ENCODE results near the gene CLIC5. TPM values are rescaled to one million over a fixed set of nuclear protein-coding genes. Genes with fewer than 3 reads are reported as not detected.

CLIC5 gene
- total and polyA plus RNA-seq, 12 donors: 28.1 to 372 (median 301) TPM

DNA sequence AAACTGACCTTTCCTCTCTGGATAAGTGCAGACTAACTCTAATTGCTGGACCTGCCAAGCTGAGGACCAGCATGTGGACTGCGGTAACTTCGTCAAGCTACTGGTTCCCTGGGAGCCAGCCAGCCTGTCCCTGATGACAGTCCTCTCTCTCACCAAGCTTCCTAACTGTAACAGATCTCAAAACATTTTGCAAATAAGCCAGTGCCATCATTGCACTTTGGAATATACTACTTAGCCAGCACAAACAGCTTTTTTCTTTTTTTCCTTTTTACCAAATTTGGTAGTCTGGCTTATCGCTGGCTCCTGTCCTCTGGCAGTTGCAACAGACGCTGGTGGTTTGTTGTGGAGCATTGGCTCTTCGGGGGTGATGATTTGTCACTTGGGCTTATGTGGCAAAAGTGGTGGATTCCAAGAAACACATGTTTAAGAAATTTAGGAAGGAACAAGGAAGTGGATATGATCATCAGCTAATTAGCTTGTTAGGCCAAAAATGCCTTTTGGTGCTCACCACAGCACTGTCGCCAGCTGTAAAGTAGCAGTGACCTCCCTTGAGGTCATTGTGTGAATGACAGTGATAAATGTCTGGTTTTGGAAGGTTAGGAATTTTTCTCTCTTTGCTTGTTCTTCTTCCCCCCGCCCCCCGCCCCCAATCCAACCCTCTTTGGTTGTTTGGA lies 171.7 kb downstream of the CLIC5 start:
- WGBS, 2 donors: 60 to 79% methylated on average over 8 of the region's 8 CpGs
- DNase-seq: no peak

DNA sequence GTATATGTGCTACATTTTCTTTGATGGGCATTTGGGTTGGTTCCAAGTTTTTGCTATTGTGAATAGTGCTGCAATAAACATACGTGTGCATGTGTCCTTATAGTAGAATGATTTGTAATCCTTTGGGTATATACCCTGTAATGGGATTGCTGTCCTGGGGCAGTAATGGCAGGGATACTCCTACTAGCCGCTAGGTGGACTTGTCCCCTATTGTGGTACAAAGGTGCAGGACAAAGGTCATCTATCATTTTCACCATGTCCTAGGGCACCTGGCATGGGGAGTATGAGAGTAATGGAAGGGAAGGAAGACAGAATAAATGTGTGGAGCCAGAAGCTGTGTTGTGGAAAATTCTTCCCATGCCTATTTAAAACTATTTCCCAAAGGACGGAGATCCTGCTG lies 174.6 kb downstream of the CLIC5 start:
- DNase-seq (no peak), ATAC-seq (no peak)
- no peaks in the 10 kb centered on the region for H3K36me3 ChIP-seq
- H3K27ac ChIP-seq: no peak overlapping the region
- WGBS, 2 donors: 87 to 91% methylated on average over 3 of the region's 3 CpGs
- peaks cover 0 to 6% (median 0%) of the 10 kb centered on the region in 9 donors for H3K4me1 ChIP-seq
- H3K9me3 ChIP-seq: no peaks in the 10 kb centered on the region
- intact Hi-C loops (cut with DNase I): no loop called here
- TF ChIP-seq, protein P1, sequence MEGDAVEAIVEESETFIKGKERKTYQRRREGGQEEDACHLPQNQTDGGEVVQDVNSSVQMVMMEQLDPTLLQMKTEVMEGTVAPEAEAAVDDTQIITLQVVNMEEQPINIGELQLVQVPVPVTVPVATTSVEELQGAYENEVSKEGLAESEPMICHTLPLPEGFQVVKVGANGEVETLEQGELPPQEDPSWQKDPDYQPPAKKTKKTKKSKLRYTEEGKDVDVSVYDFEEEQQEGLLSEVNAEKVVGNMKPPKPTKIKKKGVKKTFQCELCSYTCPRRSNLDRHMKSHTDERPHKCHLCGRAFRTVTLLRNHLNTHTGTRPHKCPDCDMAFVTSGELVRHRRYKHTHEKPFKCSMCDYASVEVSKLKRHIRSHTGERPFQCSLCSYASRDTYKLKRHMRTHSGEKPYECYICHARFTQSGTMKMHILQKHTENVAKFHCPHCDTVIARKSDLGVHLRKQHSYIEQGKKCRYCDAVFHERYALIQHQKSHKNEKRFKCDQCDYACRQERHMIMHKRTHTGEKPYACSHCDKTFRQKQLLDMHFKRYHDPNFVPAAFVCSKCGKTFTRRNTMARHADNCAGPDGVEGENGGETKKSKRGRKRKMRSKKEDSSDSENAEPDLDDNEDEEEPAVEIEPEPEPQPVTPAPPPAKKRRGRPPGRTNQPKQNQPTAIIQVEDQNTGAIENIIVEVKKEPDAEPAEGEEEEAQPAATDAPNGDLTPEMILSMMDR (IDR thresholded peaks at IDR 0.05): no peak
- H3K4me3 ChIP-seq: no peak overlapping the region
- no peaks in the 10 kb centered on the region for H3K27me3 ChIP-seq

More for the DNA sequence above, 171.7 kb downstream of the CLIC5 start:
- no peaks in the 10 kb centered on the region for H3K27me3 ChIP-seq
- H3K4me3 ChIP-seq: no peak overlapping the region
- H3K27ac ChIP-seq: no peak overlapping the region
- intact Hi-C loops (cut with DNase I): no loop called here
- ATAC-seq: no peak
- no peaks in the 10 kb centered on the region for H3K36me3 ChIP-seq
- TF ChIP-seq, protein P1 (IDR thresholded peaks at IDR 0.05): no peak
- H3K4me1 ChIP-seq: peaks cover 0 to 6% (median 0%) of the 10 kb centered on the region in 9 donors
- H3K9me3 ChIP-seq: no peaks in the 10 kb centered on the region

DNA sequence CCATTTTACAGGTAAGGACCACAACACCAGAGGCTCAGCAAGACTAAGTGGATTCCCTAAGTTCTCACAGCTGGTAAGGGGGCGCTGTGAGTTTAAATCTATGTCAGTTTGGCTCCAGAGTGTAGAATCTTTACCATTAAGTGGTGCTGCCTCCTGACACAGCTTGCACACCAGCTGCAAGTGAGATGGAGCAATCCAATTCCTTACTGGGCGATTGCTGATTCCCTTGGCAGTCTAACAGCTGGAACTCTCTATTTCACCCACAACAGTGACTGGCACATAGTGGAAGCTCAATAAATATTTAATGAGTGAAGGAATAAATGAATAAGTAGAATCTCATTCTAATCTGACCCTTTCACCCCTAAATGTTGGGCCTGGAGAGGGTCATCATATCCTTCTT lies 176.7 kb downstream of the CLIC5 start:
- Histone ChIP-seq H3K4me3 (no peak overlapping the region), H3K36me3 (no peaks in the 10 kb centered on the region), H3K27me3 (no peaks in the 10 kb centered on the region), H3K27ac (no peak overlapping the region), H3K4me1 (peaks cover 0 to 14% (median 0%) of the 10 kb centered on the region in 9 donors), H3K9me3 (no peaks in the 10 kb centered on the region)
- DNase-seq (no peak), ATAC-seq (no peak)
- WGBS, 2 donors: 75 to 80% methylated on average over 2 of the region's 2 CpGs
- TF ChIP-seq, protein P1 (IDR thresholded peaks at IDR 0.05): no peak
- intact Hi-C loops (cut with DNase I): no loop called here

- intact Hi-C loops (cut with DNase I): no loop called here
- Histone ChIP-seq H3K4me1 (peaks cover 0 to 14% (median 0%) of the 10 kb centered on the region in 9 donors), H3K4me3 (no peak overlapping the region), H3K9me3 (no peaks in the 10 kb centered on the region), H3K27me3 (no peaks in the 10 kb centered on the region), H3K36me3 (no peaks in the 10 kb centered on the region), H3K27ac (no peak overlapping the region)
- ATAC-seq: no peak
- TF ChIP-seq, protein P1 (IDR thresholded peaks at IDR 0.05): no peak
- no peak for DNase-seq
- 71 to 78% methylated on average over 2 of the region's 2 CpGs for WGBS, 2 donors
These were observed 177.2 kb downstream of the CLIC5 start for GRCh38 chr6:45838451-45838850.

Measured in heart right ventricle (tissue), 16 donors.